Measurements from ENCODE around the gene UGT1A6. TPM values are rescaled to one million over a fixed set of nuclear protein-coding genes. Genes with fewer than 3 reads are reported as not detected.
A peak's percentile ranks its signal among the peaks of the same experiment; 100 is the strongest.

The UGT1A6 gene
- total RNA-seq, 2 donors from 2014 or later: not detected

DNA sequence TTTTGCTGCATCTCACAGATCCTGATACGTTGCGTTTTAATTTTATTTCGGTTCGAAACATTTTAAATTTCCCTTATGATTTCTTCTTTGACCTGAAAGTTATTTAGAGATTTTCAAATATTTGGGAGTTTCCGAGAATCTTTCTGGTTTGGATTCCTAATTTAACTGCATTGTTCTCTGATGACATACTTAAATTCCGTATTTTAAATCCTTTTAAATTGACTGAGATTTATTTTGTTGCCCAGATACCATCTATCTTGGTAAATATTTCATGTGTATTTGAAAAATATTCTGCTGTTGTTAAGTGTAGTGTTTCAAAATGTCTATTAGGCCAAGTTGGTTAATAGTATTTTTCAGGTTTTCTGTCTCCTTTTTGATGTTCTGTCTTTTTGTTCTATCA is 123.2 kb downstream of the UGT1A6 start:
- WGBS, 2 experiments (ENCODE audit: insufficient coverage in 1 of 2, insufficient read length in 1 of 2): 75 to 93% methylated on average over 1 to 6 of the region's 6 CpGs
- DNase-seq: no peak
- H3K27me3 ChIP-seq (ENCODE audit: control insufficient read depth, insufficient read depth, low read length, poor library complexity, severe bottlenecking): no peaks in the 10 kb centered on the region
- no peak overlapping the region for H3K9ac ChIP-seq (ENCODE audit: extremely low read depth, low read length, poor library complexity, severe bottlenecking)
- H3K9me3 ChIP-seq (ENCODE audit: control insufficient read depth, low read length): no peaks in the 10 kb centered on the region
- TF ChIP-seq, protein P1, sequence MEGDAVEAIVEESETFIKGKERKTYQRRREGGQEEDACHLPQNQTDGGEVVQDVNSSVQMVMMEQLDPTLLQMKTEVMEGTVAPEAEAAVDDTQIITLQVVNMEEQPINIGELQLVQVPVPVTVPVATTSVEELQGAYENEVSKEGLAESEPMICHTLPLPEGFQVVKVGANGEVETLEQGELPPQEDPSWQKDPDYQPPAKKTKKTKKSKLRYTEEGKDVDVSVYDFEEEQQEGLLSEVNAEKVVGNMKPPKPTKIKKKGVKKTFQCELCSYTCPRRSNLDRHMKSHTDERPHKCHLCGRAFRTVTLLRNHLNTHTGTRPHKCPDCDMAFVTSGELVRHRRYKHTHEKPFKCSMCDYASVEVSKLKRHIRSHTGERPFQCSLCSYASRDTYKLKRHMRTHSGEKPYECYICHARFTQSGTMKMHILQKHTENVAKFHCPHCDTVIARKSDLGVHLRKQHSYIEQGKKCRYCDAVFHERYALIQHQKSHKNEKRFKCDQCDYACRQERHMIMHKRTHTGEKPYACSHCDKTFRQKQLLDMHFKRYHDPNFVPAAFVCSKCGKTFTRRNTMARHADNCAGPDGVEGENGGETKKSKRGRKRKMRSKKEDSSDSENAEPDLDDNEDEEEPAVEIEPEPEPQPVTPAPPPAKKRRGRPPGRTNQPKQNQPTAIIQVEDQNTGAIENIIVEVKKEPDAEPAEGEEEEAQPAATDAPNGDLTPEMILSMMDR (conservative IDR thresholded peaks at IDR 0.05): no peak
- no peak overlapping the region for H3K4me3 ChIP-seq (ENCODE audit: low read length)
- no peaks in the 10 kb centered on the region for H3K4me1 Mint-ChIP-seq
- H3K4me3 Mint-ChIP-seq: no peak overlapping the region
- H3K36me3 ChIP-seq (ENCODE audit: control insufficient read depth, insufficient read depth, low read length): no peaks in the 10 kb centered on the region
- no peaks in the 10 kb centered on the region for H3K4me1 ChIP-seq (ENCODE audit: control insufficient read depth, insufficient read depth, low read length)
- H3K36me3 Mint-ChIP-seq (ENCODE audit: low read depth): no peaks in the 10 kb centered on the region
- no peak overlapping the region for H3K27ac ChIP-seq (ENCODE audit: low read depth, low read length)
- peaks cover 3% of the 10 kb centered on the region for H3K27me3 Mint-ChIP-seq (ENCODE audit: insufficient read depth)
- no peaks in the 10 kb centered on the region for H3K9me3 Mint-ChIP-seq
- no peak overlapping the region for H3K27ac Mint-ChIP-seq

DNA sequence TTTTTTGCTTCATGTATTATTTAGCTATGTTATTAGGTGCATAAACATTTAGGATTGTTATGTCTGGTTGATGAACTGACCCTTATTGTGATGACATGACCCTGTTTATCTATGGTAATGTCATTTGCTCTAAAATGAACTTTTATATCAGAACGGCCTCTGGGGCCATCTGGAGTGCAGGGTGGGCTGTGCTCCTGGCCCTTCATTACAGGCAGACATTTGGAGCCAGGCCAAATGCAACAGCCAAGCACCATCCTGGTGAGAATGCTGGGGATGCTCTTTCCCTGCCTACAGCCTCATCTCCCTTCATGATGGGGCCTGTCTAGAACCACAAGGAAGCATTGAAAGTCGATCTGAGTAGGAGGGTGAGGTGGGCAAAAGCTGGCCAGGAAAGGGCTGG is 123.6 kb downstream of the UGT1A6 start:
- TF ChIP-seq, protein P1 (conservative IDR thresholded peaks at IDR 0.05): no peak
- DNase-seq: peak; percentile 6
- WGBS, 2 experiments (ENCODE audit: insufficient coverage in 1 of 2, insufficient read length in 1 of 2): 92 to 93% methylated on average over 2 of the region's 2 CpGs
- no peaks in the 10 kb centered on the region for H3K36me3 Mint-ChIP-seq (ENCODE audit: low read depth)
- Histone ChIP-seq H3K9me3 (ENCODE audit: control insufficient read depth, low read length) (no peaks in the 10 kb centered on the region), H3K4me3 (ENCODE audit: low read length) (no peak overlapping the region), H3K27me3 (ENCODE audit: control insufficient read depth, insufficient read depth, low read length, poor library complexity, severe bottlenecking) (no peaks in the 10 kb centered on the region), H3K36me3 (ENCODE audit: control insufficient read depth, insufficient read depth, low read length) (no peaks in the 10 kb centered on the region), H3K4me1 (ENCODE audit: control insufficient read depth, insufficient read depth, low read length) (no peaks in the 10 kb centered on the region), H3K27ac (ENCODE audit: low read depth, low read length) (no peak overlapping the region), H3K9ac (ENCODE audit: extremely low read depth, low read length, poor library complexity, severe bottlenecking) (no peak overlapping the region)
- no peaks in the 10 kb centered on the region for H3K4me1 Mint-ChIP-seq
- H3K27ac Mint-ChIP-seq: no peak overlapping the region
- H3K9me3 Mint-ChIP-seq: no peaks in the 10 kb centered on the region
- peaks cover under 1% of the 10 kb centered on the region for H3K27me3 Mint-ChIP-seq (ENCODE audit: insufficient read depth)
- no peak overlapping the region for H3K4me3 Mint-ChIP-seq

DNA sequence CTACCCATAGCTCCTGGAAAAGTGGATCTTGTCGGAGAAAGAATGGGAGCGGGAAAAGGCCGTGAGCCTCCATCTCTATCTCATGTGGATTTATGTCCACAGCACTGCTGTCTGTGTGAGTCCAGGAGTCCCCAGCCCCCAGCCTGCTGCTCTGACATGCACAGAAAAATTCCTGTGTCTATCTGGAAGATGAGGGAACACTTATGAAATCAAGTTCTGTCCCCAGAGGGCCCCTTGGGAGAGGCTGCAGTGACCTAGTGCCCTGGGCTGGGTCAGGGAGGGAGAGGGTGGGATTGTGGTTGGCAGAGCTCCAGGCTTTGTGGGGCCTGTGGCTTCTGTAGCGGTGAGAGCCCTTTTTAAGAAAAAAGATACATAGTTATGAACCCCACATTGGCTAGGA is 124.1 kb downstream of the UGT1A6 start:
- H3K9ac ChIP-seq (ENCODE audit: extremely low read depth, low read length, poor library complexity, severe bottlenecking): no peak overlapping the region
- no peaks in the 10 kb centered on the region for H3K9me3 Mint-ChIP-seq
- H3K27ac Mint-ChIP-seq: no peak overlapping the region
- peak; percentile 14 for DNase-seq
- no peak overlapping the region for H3K4me3 ChIP-seq (ENCODE audit: low read length)
- no peaks in the 10 kb centered on the region for H3K27me3 ChIP-seq (ENCODE audit: control insufficient read depth, insufficient read depth, low read length, poor library complexity, severe bottlenecking)
- H3K4me1 ChIP-seq (ENCODE audit: control insufficient read depth, insufficient read depth, low read length): no peaks in the 10 kb centered on the region
- H3K27ac ChIP-seq (ENCODE audit: low read depth, low read length): no peak overlapping the region
- H3K9me3 ChIP-seq (ENCODE audit: control insufficient read depth, low read length): no peaks in the 10 kb centered on the region
- TF ChIP-seq, protein P1 (conservative IDR thresholded peaks at IDR 0.05): no peak
- H3K4me1 Mint-ChIP-seq: no peaks in the 10 kb centered on the region
- WGBS, 2 experiments (ENCODE audit: insufficient coverage in 1 of 2, insufficient read length in 1 of 2): 98 to 100% methylated on average over 2 to 4 of the region's 4 CpGs
- no peak overlapping the region for H3K4me3 Mint-ChIP-seq
- H3K27me3 Mint-ChIP-seq (ENCODE audit: insufficient read depth): no peaks in the 10 kb centered on the region
- H3K36me3 ChIP-seq (ENCODE audit: control insufficient read depth, insufficient read depth, low read length): no peaks in the 10 kb centered on the region
- H3K36me3 Mint-ChIP-seq (ENCODE audit: low read depth): no peaks in the 10 kb centered on the region
